ENCODE measurements around the gene HGD. TPM values are rescaled to one million over a fixed set of nuclear protein-coding genes. Genes with fewer than 3 reads are reported as not detected.
"Not testable (repeated sequence)": the region's sequence is repeated elsewhere in the genome, so short reads cannot be mapped to it uniquely, and the experiment has no call there.

HGD gene
- total RNA-seq, 1 donor from 2014 or later: 0.19 TPM

DNA sequence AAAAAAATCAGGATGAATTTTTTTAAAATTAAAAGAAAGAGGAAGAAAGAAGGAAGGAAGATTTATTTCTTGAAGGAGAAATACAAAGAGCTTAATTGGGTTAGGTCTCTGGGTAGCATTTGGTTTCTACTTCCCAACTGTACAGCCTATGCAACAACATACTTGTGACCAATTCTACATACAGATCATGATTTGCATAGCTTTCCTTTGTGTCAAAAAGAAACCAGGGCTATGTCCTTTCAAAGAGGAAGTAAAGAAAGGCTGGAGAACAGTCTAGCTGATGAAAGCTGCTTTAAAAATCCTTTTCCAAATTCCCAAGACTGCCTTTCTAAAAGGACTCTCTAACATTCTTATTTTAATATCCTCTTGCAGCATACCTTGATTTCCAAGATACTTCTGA is 6.1 kb upstream of the HGD start:
- no peak overlapping the region for H3K27ac Mint-ChIP-seq
- no peaks in the 10 kb centered on the region for H3K27me3 Mint-ChIP-seq
- no peaks in the 10 kb centered on the region for H3K9me3 Mint-ChIP-seq
- peaks cover 10% of the 10 kb centered on the region for H3K36me3 Mint-ChIP-seq (ENCODE audit: low read depth)
- intact Hi-C loops (cut with micrococcal nuclease): no loop called here
- H3K4me3 Mint-ChIP-seq: no peak overlapping the region
- no peaks in the 10 kb centered on the region for H3K4me1 Mint-ChIP-seq
- no peak for DNase-seq

DNA sequence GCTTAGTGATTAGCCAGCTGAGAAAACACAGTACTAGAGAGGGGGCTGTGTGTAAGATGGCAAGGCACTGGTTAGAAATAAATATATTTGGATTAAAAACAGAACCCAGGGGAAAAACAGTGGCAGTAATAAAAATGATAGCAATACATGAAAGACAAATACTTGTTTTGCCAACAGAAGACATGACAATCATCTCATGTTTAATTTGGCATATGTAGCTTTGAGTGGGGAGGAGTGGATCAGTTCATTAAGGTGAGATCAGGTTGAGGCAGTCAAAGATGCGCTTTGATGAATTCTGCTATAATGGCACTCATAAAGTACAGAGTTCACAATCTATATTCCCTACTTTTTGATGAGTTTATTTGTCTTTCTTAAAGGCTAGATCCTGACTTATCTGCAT is 3.4 kb upstream of the HGD start:
- intact Hi-C loops (cut with micrococcal nuclease): no loop called here
- Mint-ChIP-seq H3K4me3 (no peak overlapping the region), H3K27me3 (no peaks in the 10 kb centered on the region), H3K27ac (no peak overlapping the region), H3K9me3 (no peaks in the 10 kb centered on the region), H3K4me1 (no peaks in the 10 kb centered on the region), H3K36me3 (ENCODE audit: low read depth) (peaks cover 9% of the 10 kb centered on the region)
- DNase-seq: no peak

DNA sequence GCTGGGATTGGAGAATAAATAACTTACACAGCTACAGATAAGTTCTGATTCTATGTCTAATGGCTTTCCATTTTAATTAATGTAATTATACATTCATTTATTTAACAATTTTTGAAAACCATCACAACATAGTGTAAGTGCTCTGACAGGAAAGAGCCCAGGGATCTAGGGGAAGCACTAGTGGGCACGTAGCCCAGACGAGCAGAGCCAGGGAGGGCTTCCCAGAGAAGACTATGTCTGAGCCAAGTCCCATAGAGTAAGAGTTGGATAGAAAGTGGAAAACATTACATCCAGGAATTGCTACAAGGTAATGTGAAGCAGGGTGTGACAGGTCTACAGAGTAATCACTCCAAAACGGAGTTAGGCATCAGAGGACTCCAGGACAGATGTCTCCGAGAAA is 2.9 kb upstream of the HGD start:
- no peak for DNase-seq
- no peak overlapping the region for H3K27ac Mint-ChIP-seq
- no peaks in the 10 kb centered on the region for H3K4me1 Mint-ChIP-seq
- H3K4me3 Mint-ChIP-seq: no peak overlapping the region
- no peaks in the 10 kb centered on the region for H3K27me3 Mint-ChIP-seq
- H3K9me3 Mint-ChIP-seq: no peaks in the 10 kb centered on the region
- peaks cover 9% of the 10 kb centered on the region for H3K36me3 Mint-ChIP-seq (ENCODE audit: low read depth)
- intact Hi-C loops (cut with micrococcal nuclease): no loop called here

DNA sequence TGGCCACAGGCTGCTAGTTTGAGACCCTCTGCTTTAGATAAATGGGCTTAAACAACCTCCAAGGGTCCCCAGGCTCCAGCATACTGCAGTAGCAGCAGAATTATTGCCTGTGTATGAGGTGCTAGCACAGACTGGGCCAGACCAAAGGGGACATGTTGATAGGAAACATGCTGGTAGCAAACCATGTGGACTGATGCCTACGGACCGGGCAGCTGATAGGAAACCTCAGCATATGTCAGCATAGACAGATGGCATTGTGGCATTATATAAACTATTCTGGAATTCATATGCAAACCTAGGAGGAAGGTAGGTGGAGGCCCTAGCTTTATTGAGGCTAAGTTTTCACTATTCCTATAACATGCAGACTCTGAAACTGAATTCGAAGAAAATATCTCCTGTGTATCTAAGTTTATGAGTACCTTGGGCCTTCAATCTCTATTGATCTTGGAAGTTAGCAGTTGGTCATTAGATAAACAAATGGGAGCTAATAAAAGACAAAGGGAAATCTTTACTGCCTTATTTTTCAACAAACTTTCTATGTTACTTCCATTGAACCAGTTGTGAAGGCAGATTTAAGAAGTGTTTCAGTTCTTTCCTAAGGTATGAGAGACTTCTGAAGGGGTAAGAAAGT is 1.7 kb upstream of the HGD start:
- H3K4me1 Mint-ChIP-seq: peaks cover 3% of the 10 kb centered on the region

DNA sequence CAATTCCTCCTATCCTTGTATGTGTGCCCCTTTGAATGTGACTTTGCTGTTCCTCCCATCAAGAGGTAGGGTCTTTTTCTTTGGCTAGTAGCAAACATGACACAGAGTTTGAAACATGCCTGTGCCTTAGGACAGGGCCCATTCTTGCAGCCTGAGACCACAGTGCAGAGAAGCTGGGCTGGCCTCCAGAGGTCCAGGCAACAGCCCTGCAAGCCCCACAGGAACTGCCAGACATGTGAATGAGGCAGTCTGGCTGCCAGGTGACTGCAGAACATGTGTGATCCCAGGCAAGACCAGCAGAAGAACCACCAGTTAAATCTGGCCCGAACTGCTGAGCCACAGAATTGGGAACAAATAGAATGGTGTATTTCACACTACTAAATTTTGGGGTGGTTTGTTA is 1.2 kb upstream of the HGD start:
- peaks cover 5% of the 10 kb centered on the region for H3K4me1 Mint-ChIP-seq
- no peak overlapping the region for H3K27ac Mint-ChIP-seq
- peaks cover 3% of the 10 kb centered on the region for H3K36me3 Mint-ChIP-seq (ENCODE audit: low read depth)
- intact Hi-C loops (cut with micrococcal nuclease): no loop called here
- H3K27me3 Mint-ChIP-seq: no peaks in the 10 kb centered on the region
- H3K4me3 Mint-ChIP-seq: no peak overlapping the region
- DNase-seq: no peak
- no peaks in the 10 kb centered on the region for H3K9me3 Mint-ChIP-seq

More for the DNA sequence above, 1.7 kb upstream of the HGD start:
- Mint-ChIP-seq H3K27ac (no peak overlapping the region), H3K27me3 (no peaks in the 10 kb centered on the region), H3K4me3 (no peak overlapping the region), H3K9me3 (no peaks in the 10 kb centered on the region), H3K36me3 (ENCODE audit: low read depth) (peaks cover 3% of the 10 kb centered on the region)
- intact Hi-C loops (cut with micrococcal nuclease): no loop called here
- DNase-seq: no peak

DNA sequence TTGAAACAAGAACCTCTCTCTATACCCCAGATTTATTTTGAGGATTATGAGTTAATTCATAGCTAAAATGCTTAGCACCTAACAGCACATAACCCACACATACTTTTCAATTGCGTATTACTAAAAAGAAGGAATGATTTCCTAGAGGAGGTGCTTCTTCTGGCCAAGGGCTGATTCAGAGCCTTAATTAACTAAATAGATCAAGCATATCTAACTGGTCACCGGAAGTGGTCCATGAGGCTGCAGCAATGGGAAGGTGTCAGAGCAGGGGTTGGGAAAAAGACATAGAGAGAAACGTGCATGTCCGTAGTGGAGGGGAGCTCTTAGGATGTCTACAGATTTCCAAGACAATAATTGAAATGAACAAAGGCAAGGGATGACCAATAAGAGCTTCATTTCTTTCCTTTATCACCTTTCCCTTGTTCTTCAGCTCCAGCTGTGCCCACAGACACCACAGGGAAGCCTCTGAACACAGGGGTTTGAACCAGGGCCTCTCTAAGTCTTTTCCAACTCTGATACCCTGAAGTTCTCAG is 467 bp downstream of the HGD start:
- H3K4me3 Mint-ChIP-seq: no peak overlapping the region
- DNase-seq: no peak
- H3K36me3 Mint-ChIP-seq (ENCODE audit: low read depth): no peaks in the 10 kb centered on the region
- H3K27ac Mint-ChIP-seq: no peak overlapping the region
- peaks cover 5% of the 10 kb centered on the region for H3K4me1 Mint-ChIP-seq
- no peaks in the 10 kb centered on the region for H3K27me3 Mint-ChIP-seq
- intact Hi-C loops (cut with micrococcal nuclease): no loop called here
- no peaks in the 10 kb centered on the region for H3K9me3 Mint-ChIP-seq

DNA sequence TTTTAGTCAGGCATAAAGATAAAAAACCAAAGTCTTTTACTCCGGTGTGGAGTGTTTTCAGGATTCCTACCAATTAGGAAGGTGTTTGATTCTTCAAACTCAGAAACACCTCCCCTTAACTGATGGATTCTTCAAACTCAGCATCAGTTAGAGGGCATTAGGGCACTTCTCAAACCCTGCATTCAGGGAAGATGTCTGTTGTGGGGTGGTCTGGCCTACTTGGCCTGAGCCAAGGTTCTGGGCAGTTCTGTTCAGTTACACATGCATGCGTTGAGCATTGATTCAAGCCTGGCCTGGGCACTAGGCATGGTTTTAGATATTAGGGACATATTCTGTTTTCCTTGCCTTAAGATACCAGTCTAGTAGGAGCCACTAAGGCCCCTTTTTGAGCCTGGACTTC is 1.0 kb downstream of the HGD start:
- no peaks in the 10 kb centered on the region for H3K9me3 Mint-ChIP-seq
- no peak overlapping the region for H3K4me3 Mint-ChIP-seq
- H3K36me3 Mint-ChIP-seq (ENCODE audit: low read depth): no peaks in the 10 kb centered on the region
- H3K27me3 Mint-ChIP-seq: no peaks in the 10 kb centered on the region
- no peak overlapping the region for H3K27ac Mint-ChIP-seq
- DNase-seq: no peak
- peaks cover 5% of the 10 kb centered on the region for H3K4me1 Mint-ChIP-seq
- intact Hi-C loops (cut with micrococcal nuclease): no loop called here

DNA sequence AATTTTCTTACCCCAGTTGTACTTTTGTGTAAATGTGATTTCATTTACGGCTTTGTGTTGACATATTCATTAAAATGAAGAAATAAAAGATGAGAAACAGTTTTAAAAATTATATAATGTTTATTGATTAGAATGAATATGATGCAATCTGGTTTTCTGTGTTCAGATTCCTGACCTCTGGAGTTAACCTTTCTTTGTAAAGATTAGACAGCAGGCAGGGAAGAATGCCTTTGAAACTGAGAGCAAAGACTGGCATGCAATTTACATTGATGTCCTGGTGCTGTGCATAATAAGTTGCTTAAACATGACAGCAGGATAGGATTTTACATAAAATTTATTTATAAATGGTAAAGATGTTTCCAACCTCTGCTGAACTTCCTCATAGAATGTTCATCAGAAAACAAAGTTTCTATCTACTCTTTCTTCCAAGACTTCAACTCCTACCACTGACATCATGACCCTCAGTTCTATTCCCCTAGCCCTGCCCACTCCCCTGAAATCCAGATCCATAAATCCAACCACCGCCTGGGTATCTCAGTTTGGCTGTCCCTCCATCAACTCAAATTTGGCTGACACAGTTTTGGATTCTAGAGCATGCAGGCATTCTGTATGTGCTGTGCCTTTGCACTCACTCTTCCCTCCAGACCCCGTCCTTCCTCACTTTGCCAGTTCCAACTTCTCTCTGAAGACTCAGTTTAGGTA is 1.7 kb downstream of the HGD start:
- no peaks in the 10 kb centered on the region for H3K36me3 Mint-ChIP-seq (ENCODE audit: low read depth)
- no peak overlapping the region for H3K27ac Mint-ChIP-seq
- peaks cover 2% of the 10 kb centered on the region for H3K27me3 Mint-ChIP-seq
- peaks cover 5% of the 10 kb centered on the region for H3K4me1 Mint-ChIP-seq
- H3K4me3 Mint-ChIP-seq: no peak overlapping the region
- no peaks in the 10 kb centered on the region for H3K9me3 Mint-ChIP-seq
- intact Hi-C loops (cut with micrococcal nuclease): no loop called here
- DNase-seq: no peak

DNA sequence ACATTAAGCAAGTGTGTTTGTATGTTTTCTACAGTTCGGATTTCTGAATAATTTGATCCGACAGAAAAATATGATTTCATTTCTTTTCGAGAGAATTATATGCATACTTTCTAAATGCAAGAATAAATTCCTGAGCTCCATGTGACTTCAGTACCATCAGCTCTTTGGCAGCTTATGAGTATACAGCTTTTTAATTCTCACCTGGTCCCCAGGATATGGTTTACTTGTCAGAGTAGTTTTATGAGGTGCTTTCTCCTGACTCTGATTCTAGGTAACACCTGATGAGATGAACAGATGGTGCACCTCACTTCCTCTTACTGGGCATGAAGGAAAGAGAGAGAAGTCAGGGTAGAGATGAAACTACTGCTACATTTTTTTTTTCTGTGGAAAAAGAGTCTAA is 3.1 kb downstream of the HGD start:
- Mint-ChIP-seq H3K27ac (no peak overlapping the region), H3K4me1 (peaks cover 5% of the 10 kb centered on the region), H3K27me3 (peaks cover 2% of the 10 kb centered on the region), H3K36me3 (ENCODE audit: low read depth) (no peaks in the 10 kb centered on the region), H3K9me3 (no peaks in the 10 kb centered on the region), H3K4me3 (no peak overlapping the region)
- intact Hi-C loops (cut with micrococcal nuclease): no loop called here
- no peak for DNase-seq

DNA sequence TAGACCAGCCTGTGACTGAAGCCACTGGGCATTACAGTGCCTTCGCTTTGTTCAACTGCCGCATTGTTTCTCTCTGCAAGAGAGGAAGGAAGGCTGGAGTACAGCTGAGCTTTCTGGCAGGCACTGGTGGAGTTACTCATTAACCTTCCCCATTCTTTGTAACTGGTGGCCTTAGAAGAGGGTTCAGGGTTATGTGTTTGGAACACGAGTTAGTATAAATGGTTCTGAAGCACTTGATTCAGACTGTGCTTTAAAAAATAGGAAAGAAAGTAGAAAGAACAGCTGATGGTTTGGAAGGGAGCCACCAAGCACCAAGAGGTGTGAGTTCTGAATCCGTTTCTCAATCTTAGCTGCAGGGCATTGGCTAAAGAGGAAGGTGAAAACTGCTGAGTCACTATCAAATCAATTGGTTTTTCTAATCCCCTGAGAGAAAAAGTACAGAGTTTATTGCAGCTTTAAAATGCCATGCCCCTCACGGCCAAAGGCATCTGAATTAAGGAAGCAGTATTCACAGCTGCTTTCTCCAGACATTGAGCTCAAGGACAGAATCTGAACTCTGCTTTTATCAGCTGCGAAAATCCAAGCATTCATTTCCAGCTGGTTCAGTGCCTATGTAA is 3.6 kb downstream of the HGD start:
- Mint-ChIP-seq H3K27me3 (peaks cover 2% of the 10 kb centered on the region), H3K9me3 (no peaks in the 10 kb centered on the region), H3K4me3 (no peak overlapping the region), H3K4me1 (peaks cover 5% of the 10 kb centered on the region), H3K27ac (no peak overlapping the region), H3K36me3 (ENCODE audit: low read depth) (no peaks in the 10 kb centered on the region)
- DNase-seq: no peak
- intact Hi-C loops (cut with micrococcal nuclease): no loop called here

DNA sequence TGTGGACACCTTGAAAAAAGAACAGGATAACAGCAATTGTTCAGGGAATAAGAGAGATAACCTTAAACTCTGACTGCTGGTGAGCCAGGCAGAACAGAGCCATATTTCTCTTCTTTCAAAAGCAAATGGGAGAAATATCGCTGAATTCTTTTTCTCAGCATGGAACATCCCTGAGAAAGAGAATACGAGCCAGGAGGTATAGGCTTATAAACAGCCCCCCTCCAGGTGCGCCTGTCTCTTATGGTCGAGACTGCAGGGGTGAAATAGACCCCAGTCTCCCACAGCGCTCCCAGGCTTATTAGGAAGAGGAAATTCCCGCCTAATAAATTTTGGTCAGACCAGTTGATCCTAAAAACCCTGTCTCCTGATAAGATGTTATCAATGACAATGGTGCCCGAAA is 4.8 kb downstream of the HGD start:
- H3K27me3 Mint-ChIP-seq; intact Hi-C loops (cut with micrococcal nuclease); H3K27ac Mint-ChIP-seq; H3K9me3 Mint-ChIP-seq; H3K4me1 Mint-ChIP-seq; DNase-seq; H3K4me3 Mint-ChIP-seq; H3K36me3 Mint-ChIP-seq (ENCODE audit: low read depth): not testable (repeated sequence)

DNA sequence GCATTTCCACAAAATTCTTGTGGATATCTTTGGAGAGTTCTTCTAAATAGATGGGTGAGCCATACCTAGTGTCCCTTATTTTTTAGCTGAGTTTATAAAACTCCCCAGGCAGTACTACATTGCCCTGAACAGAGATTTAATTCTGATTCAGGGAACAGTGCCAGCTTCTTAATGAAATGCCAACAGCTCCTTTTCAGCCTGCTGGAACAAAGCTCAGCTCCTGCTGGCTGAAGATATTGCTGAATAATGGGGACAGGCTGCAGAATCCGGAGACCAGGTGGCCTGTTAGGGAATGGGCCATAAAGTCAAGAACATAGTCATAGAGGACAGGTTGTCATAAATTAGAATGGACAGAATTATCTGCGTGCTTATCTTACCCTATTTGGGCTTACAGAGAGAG is 8.9 kb downstream of the HGD start:
- Mint-ChIP-seq H3K9me3 (no peaks in the 10 kb centered on the region), H3K4me1 (no peaks in the 10 kb centered on the region), H3K27me3 (peaks cover 2% of the 10 kb centered on the region), H3K27ac (no peak overlapping the region), H3K36me3 (ENCODE audit: low read depth) (no peaks in the 10 kb centered on the region), H3K4me3 (no peak overlapping the region)
- intact Hi-C loops (cut with micrococcal nuclease): no loop called here
- DNase-seq: no peak

DNA sequence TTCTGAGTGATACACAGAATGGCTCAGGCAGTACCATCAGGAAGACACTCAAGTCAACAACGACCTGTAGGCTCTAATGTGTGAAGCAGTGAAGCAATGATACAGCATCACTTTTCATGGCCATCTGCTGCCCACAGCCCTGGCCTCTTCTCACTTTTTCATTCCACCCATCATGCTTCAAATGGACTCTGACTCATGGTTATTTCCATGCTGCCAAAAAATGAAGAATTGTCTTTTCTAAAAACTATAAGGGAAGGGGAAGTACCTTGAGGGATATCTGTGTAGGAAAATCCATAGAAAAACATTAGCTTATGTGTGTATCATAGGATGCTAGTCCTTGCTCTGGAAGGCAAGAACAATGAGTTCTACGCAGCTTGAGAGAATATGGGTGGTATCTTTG is 11.5 kb downstream of the HGD start:
- no peaks in the 10 kb centered on the region for H3K36me3 Mint-ChIP-seq (ENCODE audit: low read depth)
- intact Hi-C loops (cut with micrococcal nuclease): no loop called here
- no peaks in the 10 kb centered on the region for H3K9me3 Mint-ChIP-seq
- no peak overlapping the region for H3K4me3 Mint-ChIP-seq
- no peak for DNase-seq
- peaks cover 2% of the 10 kb centered on the region for H3K27me3 Mint-ChIP-seq
- no peak overlapping the region for H3K27ac Mint-ChIP-seq
- H3K4me1 Mint-ChIP-seq: no peaks in the 10 kb centered on the region

DNA sequence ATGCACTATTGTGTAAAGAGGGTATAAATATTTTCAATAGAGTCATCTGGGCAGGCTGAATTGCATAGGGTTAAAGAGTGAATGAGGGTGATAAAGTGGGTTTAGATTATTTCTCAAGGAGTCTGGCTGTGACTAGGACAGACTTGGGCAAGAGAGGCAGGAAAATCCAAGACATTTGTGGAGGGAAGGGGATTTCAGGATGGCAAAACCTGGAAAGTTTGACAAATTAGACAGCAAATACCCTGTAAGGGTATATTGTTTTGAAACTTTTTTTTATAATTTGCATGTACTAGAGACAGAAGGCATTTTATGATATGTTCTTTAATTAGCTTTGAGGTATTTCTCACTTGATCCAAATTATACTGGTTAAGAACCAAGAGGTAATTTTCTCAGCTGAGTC is 17.1 kb downstream of the HGD start:
- no peak for DNase-seq
- Mint-ChIP-seq H3K27me3 (peaks cover 13% of the 10 kb centered on the region), H3K9me3 (no peaks in the 10 kb centered on the region), H3K27ac (no peak overlapping the region), H3K4me3 (no peak overlapping the region), H3K36me3 (ENCODE audit: low read depth) (no peaks in the 10 kb centered on the region), H3K4me1 (no peaks in the 10 kb centered on the region)
- intact Hi-C loops (cut with micrococcal nuclease): no loop called here
